ENCODE data around the gene MDP1.

The MDP1 gene

DNA sequence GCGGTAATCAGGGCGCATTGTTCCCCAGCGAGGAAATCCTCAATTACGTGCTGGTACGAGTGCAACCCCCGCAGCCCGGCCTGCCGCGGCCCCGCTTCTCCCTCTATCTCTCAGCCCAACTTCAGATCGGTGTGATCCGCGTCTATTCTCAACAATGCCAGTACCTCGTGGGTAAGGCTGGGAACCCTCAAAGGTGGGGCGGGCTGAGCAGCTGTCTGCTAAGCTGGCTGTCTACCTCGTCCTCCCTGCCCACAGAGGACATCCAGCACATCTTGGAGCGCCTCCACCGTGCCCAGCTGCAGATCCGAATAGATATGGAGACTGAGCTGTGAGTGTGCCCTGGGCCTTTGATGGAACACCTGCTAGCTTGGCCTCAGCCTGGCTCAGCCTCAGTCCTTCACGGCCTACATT is 43.0 kb downstream of the MDP1 start:
- H3K27ac ChIP-seq, result no peak overlapping the region
- TF ChIP-seq, protein P1, sequence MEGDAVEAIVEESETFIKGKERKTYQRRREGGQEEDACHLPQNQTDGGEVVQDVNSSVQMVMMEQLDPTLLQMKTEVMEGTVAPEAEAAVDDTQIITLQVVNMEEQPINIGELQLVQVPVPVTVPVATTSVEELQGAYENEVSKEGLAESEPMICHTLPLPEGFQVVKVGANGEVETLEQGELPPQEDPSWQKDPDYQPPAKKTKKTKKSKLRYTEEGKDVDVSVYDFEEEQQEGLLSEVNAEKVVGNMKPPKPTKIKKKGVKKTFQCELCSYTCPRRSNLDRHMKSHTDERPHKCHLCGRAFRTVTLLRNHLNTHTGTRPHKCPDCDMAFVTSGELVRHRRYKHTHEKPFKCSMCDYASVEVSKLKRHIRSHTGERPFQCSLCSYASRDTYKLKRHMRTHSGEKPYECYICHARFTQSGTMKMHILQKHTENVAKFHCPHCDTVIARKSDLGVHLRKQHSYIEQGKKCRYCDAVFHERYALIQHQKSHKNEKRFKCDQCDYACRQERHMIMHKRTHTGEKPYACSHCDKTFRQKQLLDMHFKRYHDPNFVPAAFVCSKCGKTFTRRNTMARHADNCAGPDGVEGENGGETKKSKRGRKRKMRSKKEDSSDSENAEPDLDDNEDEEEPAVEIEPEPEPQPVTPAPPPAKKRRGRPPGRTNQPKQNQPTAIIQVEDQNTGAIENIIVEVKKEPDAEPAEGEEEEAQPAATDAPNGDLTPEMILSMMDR (conservative IDR thresholded peaks at IDR 0.05), result no peak

DNA sequence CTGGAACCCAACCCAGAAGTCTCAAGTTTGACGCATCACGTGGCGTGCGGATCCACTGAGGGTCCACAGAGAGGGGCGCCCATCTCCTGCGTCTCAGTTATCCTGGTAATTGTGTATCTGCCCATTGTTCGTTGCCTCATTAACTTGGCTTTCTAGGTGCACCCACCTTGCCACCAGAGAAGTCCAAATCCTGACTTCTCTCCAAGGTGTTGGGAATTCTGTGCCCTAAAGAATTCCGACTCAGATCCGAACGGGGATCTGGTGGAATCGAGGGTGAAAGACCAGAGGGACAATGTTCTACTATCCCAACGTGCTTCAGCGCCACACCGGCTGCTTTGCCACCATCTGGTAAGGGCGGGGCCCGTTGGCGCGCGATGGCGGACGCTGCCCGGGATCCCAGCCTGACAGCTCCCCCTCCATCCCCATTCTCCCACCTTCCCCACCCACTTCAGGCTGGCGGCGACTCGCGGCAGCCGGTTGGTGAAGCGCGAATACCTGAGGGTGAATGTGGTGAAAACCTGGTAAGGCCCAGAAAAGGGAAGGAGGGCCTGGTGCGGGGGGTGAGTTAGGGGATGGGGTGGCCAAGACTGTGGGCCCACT is 43.5 kb downstream of the MDP1 start:
- no peak overlapping the region for H3K27ac ChIP-seq
- TF ChIP-seq, protein P1 (conservative IDR thresholded peaks at IDR 0.05), result no peak

DNA sequence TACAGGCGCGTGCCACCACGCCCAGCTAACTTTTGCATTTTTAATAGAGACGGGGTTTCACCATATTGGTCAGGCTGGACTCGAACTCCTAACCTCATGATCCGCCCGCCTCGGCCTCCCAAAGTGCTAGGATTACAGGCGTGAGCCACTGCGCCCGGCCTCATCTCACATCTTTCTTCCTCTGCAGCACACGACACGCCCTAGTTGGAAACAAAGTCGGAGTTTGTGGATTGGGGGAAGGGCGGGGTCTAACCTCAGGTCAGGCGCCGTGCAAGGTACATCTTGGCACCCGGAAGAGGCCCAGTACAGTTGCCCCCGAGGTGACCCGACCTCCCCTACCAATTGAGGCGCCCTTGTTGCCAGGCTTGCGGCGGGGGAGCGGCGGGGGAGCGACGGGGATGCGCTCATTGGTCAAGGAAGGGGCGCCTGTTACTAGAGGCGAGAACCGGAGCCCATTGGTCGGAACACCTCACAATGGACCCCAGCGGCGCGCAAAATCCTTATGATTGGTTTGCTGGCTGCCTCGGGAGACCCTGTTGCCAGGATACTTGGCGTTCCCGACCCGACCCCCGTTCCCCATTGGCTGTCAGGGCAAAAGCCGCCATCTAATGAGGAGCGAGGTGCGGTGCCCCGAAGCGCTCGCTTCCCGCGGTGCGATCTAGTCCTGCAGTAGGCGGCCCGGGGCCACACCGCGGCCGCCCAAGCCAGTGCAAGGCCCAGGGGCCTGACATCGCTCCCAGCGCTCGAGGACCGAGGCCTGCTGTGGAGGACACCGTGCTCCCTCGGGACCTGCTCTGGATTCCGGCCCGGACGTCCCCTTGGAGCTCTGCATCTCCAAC is 44.2 kb downstream of the MDP1 start, which contains the start of gene REC8:
TSS of gene REC8 (plus strand) at position 659 of the 839 bp plus-strand sequence. CDS start 473 bp downstream, outside the sequence.
- TF ChIP-seq, protein P1 (conservative IDR thresholded peaks at IDR 0.05), result no peak
- no peak within 1 kb of the TSS for H3K27ac ChIP-seq

DNA sequence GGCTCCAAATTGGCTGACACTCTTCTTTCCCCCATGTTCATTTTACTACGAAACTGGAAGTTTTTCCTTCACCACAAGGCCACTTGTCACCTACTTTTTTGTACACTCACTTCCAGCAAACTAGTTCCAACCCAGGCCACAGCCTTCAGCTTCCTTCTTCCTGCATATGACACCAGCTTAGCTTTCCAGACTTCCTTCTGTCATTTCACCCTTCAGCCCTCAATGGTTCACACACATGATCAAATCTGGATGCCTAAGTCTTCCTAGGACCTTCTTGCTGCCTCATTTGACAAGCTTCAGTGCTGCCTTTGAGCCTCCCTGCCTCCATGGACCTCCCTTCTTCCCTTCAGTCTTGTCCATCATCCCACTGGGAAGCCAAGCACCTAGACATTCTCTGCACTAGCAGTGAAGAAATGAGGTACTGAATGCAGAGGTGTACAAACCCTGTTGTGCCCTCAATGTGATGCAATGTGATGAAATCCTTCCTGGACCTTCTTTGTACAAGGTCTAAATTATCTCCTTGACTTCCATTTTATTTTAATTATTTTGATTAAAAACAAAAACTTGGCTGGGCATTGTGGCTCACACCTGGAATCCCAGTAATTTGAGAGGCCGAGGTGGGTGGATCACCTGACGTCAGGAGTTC is 48.3 kb downstream of the MDP1 start:
- TF ChIP-seq, protein P1 (conservative IDR thresholded peaks at IDR 0.05), result no peak
- H3K27ac ChIP-seq, result no peak overlapping the region

DNA sequence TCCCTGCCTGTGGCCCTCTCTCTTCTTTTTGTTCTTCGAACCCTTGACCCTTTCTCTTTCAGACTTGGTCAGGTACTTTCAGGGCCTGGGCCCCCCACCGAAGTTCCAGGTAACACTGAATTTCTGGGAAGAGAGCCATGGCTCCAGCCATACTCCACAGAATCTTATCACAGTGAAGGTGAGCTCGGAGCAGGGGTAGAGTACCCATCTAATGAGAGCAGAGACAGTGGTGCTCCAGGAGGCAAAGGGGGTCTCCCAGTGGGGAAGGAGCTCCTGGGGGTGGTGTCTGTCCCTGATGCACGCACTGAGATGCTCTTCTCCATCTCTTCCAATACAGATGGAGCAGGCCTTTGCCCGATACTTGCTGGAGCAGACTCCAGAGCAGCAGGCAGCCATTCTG is 50.1 kb downstream of the MDP1 start:
- TF ChIP-seq, protein P1 (conservative IDR thresholded peaks at IDR 0.05), result no peak
- H3K27ac ChIP-seq, result no peak overlapping the region

DNA sequence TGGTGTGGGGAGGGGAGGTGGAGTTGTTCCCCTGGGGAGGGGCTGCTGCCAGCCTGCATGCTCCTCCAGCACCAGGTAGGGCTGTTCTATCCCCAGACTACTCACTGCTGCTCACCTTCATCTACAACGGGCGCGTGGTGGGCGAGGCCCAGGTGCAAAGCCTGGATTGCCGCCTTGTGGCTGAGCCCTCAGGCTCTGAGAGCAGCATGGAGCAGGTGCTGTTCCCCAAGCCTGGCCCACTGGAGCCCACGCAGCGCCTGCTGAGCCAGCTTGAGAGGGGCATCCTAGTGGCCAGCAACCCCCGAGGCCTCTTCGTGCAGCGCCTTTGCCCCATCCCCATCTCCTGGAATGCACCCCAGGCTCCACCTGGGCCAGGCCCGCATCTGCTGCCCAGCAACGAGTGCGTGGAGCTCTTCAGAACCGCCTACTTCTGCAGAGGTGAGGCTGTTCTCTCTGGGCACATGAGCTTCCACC is 51.3 kb downstream of the MDP1 start:
- TF ChIP-seq, protein P1 (conservative IDR thresholded peaks at IDR 0.05), result no peak
- H3K27ac ChIP-seq, result no peak overlapping the region
